ENCODE data around the gene CALCOCO2. TPM values are rescaled to one million over a fixed set of nuclear protein-coding genes. Genes with fewer than 3 reads are reported as not detected.
A peak's percentile ranks its signal among the peaks of the same experiment; 100 is the strongest.

CALCOCO2 gene, protein sequence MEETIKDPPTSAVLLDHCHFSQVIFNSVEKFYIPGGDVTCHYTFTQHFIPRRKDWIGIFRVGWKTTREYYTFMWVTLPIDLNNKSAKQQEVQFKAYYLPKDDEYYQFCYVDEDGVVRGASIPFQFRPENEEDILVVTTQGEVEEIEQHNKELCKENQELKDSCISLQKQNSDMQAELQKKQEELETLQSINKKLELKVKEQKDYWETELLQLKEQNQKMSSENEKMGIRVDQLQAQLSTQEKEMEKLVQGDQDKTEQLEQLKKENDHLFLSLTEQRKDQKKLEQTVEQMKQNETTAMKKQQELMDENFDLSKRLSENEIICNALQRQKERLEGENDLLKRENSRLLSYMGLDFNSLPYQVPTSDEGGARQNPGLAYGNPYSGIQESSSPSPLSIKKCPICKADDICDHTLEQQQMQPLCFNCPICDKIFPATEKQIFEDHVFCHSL
- polyA plus RNA-seq (2011; rRNA removed) (108 and 137 TPM in 2 replicates), polyA minus RNA-seq (2011; rRNA and poly(A)+ RNA removed) (70.6 and 73.6 TPM in 2 replicates)

- TF ChIP-seq CTCF (IDR thresholded peaks at IDR 0.05; ENCODE audit: insufficient read depth, low read depth, low read length), result no peak
- Histone ChIP-seq H3K27me3 (ENCODE audit: control insufficient read depth, insufficient read depth, low read length) (no peaks in the 10 kb centered on the region), H3K36me3 (ENCODE audit: control insufficient read depth, insufficient read depth, low read length) (no peaks in the 10 kb centered on the region; the same call in 1 of the 2 replicates), H3K4me3 (ENCODE audit: low read depth, low read length) (peak within 1 kb of the TSS; percentile 69)
- CTCF ChIA-PET, result interaction anchor here (1.0 to 2.1 kb wide), 5 partner anchors 16 to 153 kb away, joined by 3 to 6 read pairs (median 4); no protein-coding TSS in a partner anchor
- DNase-seq (ENCODE audit: low read depth), result peak; percentile 51
- POLR2A ChIA-PET, result no interaction called here
Measured at GRCh38 chr17:48830840-48831548, at the start of gene CALCOCO2. TSS of gene CALCOCO2 (plus strand) at chr17:48831035. CDS start at chr17:48841708, 10,673 bp downstream.

GRCh38 chr17:48787828-48788227, 43.0 kb upstream of the CALCOCO2 start:
- H3K27me3 ChIP-seq (ENCODE audit: control insufficient read depth, insufficient read depth, low read length), result peaks cover 22% of the 10 kb centered on the region
- no peak for TF ChIP-seq CTCF (IDR thresholded peaks at IDR 0.05; ENCODE audit: insufficient read depth, low read depth, low read length)
- POLR2A ChIA-PET, result no interaction called here
- no peaks in the 10 kb centered on the region for H3K36me3 ChIP-seq (ENCODE audit: control insufficient read depth, insufficient read depth, low read length)
- CTCF ChIA-PET, result interaction anchor here (0.6 to 7.1 kb wide), 7 partner anchors 9 to 116 kb away, joined by 3 to 152 read pairs (median 14); partner anchors contain the start of genes HOXB13, PRAC1 and PRAC2
- DNase-seq (ENCODE audit: low read depth), result no peak
- H3K4me3 ChIP-seq (ENCODE audit: low read depth, low read length), result no peak overlapping the region

- POLR2A ChIA-PET, result interaction anchor here (0.6 kb wide), 1 partner anchor 72 kb away, joined by 14 read pairs; no protein-coding TSS in a partner anchor
- no peak for TF ChIP-seq CTCF (IDR thresholded peaks at IDR 0.05; ENCODE audit: insufficient read depth, low read depth, low read length)
- Histone ChIP-seq H3K36me3 (ENCODE audit: control insufficient read depth, insufficient read depth, low read length) (no peaks in the 10 kb centered on the region), H3K4me3 (ENCODE audit: low read depth, low read length) (no peak overlapping the region), H3K27me3 (ENCODE audit: control insufficient read depth, insufficient read depth, low read length) (peaks cover 14% of the 10 kb centered on the region)
- CTCF ChIA-PET, result interaction anchor here (0.6 to 7.1 kb wide), 22 partner anchors 9 to 122 kb away, joined by 3 to 152 read pairs (median 5); partner anchors contain the start of genes HOXB13, PRAC1 and PRAC2
- no peak for DNase-seq (ENCODE audit: low read depth)
Measured at GRCh38 chr17:48790607-48791127, 40.2 kb upstream of the CALCOCO2 start.

- peaks cover 13% of the 10 kb centered on the region for H3K27me3 ChIP-seq (ENCODE audit: control insufficient read depth, insufficient read depth, low read length)
- TF ChIP-seq CTCF (IDR thresholded peaks at IDR 0.05; ENCODE audit: insufficient read depth, low read depth, low read length), result peak; percentile 89
- no peaks in the 10 kb centered on the region for H3K36me3 ChIP-seq (ENCODE audit: control insufficient read depth, insufficient read depth, low read length)
- POLR2A ChIA-PET, result interaction anchor here (0.5 to 0.6 kb wide), 2 partner anchors 73 to 90 kb away, joined by 13 to 14 read pairs; no protein-coding TSS in a partner anchor
- CTCF ChIA-PET, result interaction anchor here (0.6 to 7.1 kb wide), 24 partner anchors 9 to 123 kb away, joined by 3 to 152 read pairs (median 5); partner anchors contain the start of genes HOXB13, PRAC1 and PRAC2
- DNase-seq (ENCODE audit: low read depth), result peak; percentile 35
- H3K4me3 ChIP-seq (ENCODE audit: low read depth, low read length), result no peak overlapping the region
Measured at GRCh38 chr17:48791128-48792032, 39.5 kb upstream of the CALCOCO2 start.

Data from BJ (cell line).